Psoas muscle (tissue), 8 donors: ENCODE results near the gene GPRASP2. TPM values are rescaled to one million over a fixed set of nuclear protein-coding genes. Genes with fewer than 3 reads are reported as not detected.
A peak's percentile ranks its signal among the peaks of the same experiment; 100 is the strongest.

ENCODE experiments used
- ATAC-seq, 4 donors: fragments of 200-7000 bp; cut with Tn5 transposase; one replicate each; pipeline ENCODE4 v1.9.1; 2020; ENCODE audit warnings: moderate library complexity in 3 of 4, mild to moderate bottlenecking in 2 of 4
- DNase-seq, 2 donors: peaks; one replicate each; pipeline ENCODE4 v3.0.0-alpha.2; 2020
- H3K27ac ChIP-seq: fragments of 200-600 bp; one replicate; pipeline ENCODE4 v1.8.0; 2022
- H3K27me3 ChIP-seq, 3 donors: fragments of 200-600 bp in 1 of 3; one replicate each; pipeline versions ENCODE4 v1.6.1 to v1.8.0; 2013 to 2022; ENCODE audit warnings: low read length in 2 of 3, mild to moderate bottlenecking in 2 of 3, moderate library complexity in 1 of 3; ENCODE audit not compliant: insufficient read depth in 3 of 3
- H3K36me3 ChIP-seq, 2 donors: fragments of 200-600 bp in 1 of 2; one replicate each; pipeline versions ENCODE4 v1.6.1 to v1.8.0; 2013 to 2022; ENCODE audit warnings: low read depth in 1 of 2, mild to moderate bottlenecking in 1 of 2, moderate library complexity in 1 of 2; ENCODE audit not compliant: insufficient read depth in 1 of 2
- H3K4me1 ChIP-seq: fragments of 200-600 bp; one replicate; pipeline ENCODE4 v1.8.0; 2022
- H3K4me3 ChIP-seq: fragments of 200-600 bp; one replicate; pipeline ENCODE4 v1.8.0; 2022; ENCODE audit warnings: mild to moderate bottlenecking
- H3K9me3 ChIP-seq: fragments of 200-600 bp; one replicate; pipeline ENCODE4 v1.8.0; 2022
- CTCF ChIP-seq: fragments of 200-600 bp; IDR thresholded peaks from one replicate; pipeline ENCODE4 v1.8.0; 2022; ENCODE audit warnings: antibody characterized with exemption
- WGBS, 3 donors: extraction: QIAGEN DNeasy Blood & Tissue Kit; methylation state at CpG; one replicate each; pipeline versions ENCODE4 v1.1.6 to v1.1.7; 2013; 5-methylcytosine and 5-hydroxymethylcytosine counted together
- intact Hi-C, 2 donors: fragments of 100-400 bp; cut with DNase I; formaldehyde crosslinking; loops; one replicate each; pipeline versions ENCODE4 v1.11.0 to v1.14.2; 2022
- polyA plus RNA-seq, 3 donors: library from polyadenylated mRNA; stranded (reverse); fragments of 200-250 nt; gene quantifications; one replicate each; pipeline ENCODE4 v1.2.3, GENCODE V29; 2013
- total RNA-seq, 4 donors: library from RNA; stranded (reverse); fragmentation: NEBNext Ultra II Directional in 2 of 4; extraction: Animal tissue kit (Norgen Biotek cat#: 25700) in 2 of 4; gene quantifications; one replicate each; pipeline versions ENCODE4 v1.2.1 to v1.2.4, GENCODE V29; 2021 to 2023
- donor health status: healthy with polysubstance abuse.
- donor health status: DM: no; HTN: no; CAD: no; lungs with moderate emphysema.
- donor health status: Bipolar disorder and iron deficiency.
- donor health status: healthy.
- donor health status: DM: yes; HTN: yes; CAD: no.
- donor health status: DM: no; HTN: no; CAD: no.
- donor health status: DM: no; HTN: no; CAD: no.
- donor health status: DM: yes; HTN: yes; CAD: no.

Gene GPRASP2
- total and polyA plus RNA-seq, 7 donors: 0.89 to 11.6 (median 3.1) TPM

GRCh38 chrX:102711872-102712215, 404 bp upstream of the GPRASP2 start:
- Histone ChIP-seq H3K9me3 (no peaks in the 10 kb centered on the region), H3K4me1 (no peaks in the 10 kb centered on the region), H3K27me3 (peaks cover 0 to 15% (median 0%) of the 10 kb centered on the region in 3 donors), H3K36me3 (no peaks in the 10 kb centered on the region), H3K4me3 (peak overlapping the region; percentile 74), H3K27ac (no peak overlapping the region)
- peak in 2 of 4 donors; percentile 2 to 19 for ATAC-seq
- intact Hi-C loops: loop anchor here in 1 of 2 donors (10.0 kb wide), 1 partner anchor 107 kb away; no protein-coding TSS in a partner anchor
- WGBS, 3 donors: 6 to 30% (median 7%) methylated on average over 3 to 19 of the region's 19 CpGs
- no peak for DNase-seq
- no peak for TF ChIP-seq CTCF

GRCh38 chrX:102712981-102713625, 855 bp downstream of the GPRASP2 start:
- H3K27me3 ChIP-seq: peaks cover 0 to 17% (median 0%) of the 10 kb centered on the region in 3 donors
- H3K36me3 ChIP-seq: no peaks in the 10 kb centered on the region
- H3K4me1 ChIP-seq: no peaks in the 10 kb centered on the region
- peak; percentile 39 for TF ChIP-seq CTCF
- no peaks in the 10 kb centered on the region for H3K9me3 ChIP-seq
- H3K27ac ChIP-seq: peak overlapping the region; percentile 58
- intact Hi-C loops: loop anchor here in 1 of 2 donors (10.0 kb wide), 1 partner anchor 108 kb away; no protein-coding TSS in a partner anchor
- DNase-seq (peak; percentile 36 to 51), ATAC-seq (peak; percentile 74 to 86 (median 78))
- H3K4me3 ChIP-seq: peak overlapping the region; percentile 74
- WGBS, 3 donors: 1 to 31% (median 2%) methylated on average over 19 to 23 of the region's 23 CpGs

- no peak overlapping the region for H3K4me3 ChIP-seq
- no peak for TF ChIP-seq CTCF
- DNase-seq: no peak
- intact Hi-C loops: loop anchor here in 1 of 2 donors (10.0 kb wide), 1 partner anchor 110 kb away; no protein-coding TSS in a partner anchor
- H3K27me3 ChIP-seq: peaks cover 0 to 16% (median 0%) of the 10 kb centered on the region in 3 donors
- ATAC-seq: no peak
- H3K9me3 ChIP-seq: no peaks in the 10 kb centered on the region
- 57 to 65% (median 60%) methylated on average over 6 of the region's 6 CpGs for WGBS, 3 donors
- H3K4me1 ChIP-seq: no peaks in the 10 kb centered on the region
- no peak overlapping the region for H3K27ac ChIP-seq
- no peaks in the 10 kb centered on the region for H3K36me3 ChIP-seq
Measured at GRCh38 chrX:102714994-102715393, 2.7 kb downstream of the GPRASP2 start.

- intact Hi-C loops: loop anchor here in 1 of 2 donors (10.0 kb wide), 1 partner anchor 111 kb away; no protein-coding TSS in a partner anchor
- WGBS, 3 donors: 88 to 94% (median 94%) methylated on average over 4 to 5 of the region's 5 CpGs
- Histone ChIP-seq H3K9me3 (no peaks in the 10 kb centered on the region), H3K4me3 (no peak overlapping the region), H3K27me3 (peaks cover 0 to 12% (median 0%) of the 10 kb centered on the region in 3 donors), H3K36me3 (no peaks in the 10 kb centered on the region), H3K4me1 (no peaks in the 10 kb centered on the region), H3K27ac (no peak overlapping the region)
- DNase-seq (no peak), ATAC-seq (no peak)
- TF ChIP-seq CTCF: no peak
Measured at GRCh38 chrX:102715967-102716366, 3.7 kb downstream of the GPRASP2 start.
